HCEC 1CT (cell line): ENCODE data around the gene KLF6.

ENCODE experiments used
- DNase-seq: peaks from one replicate; pipeline ENCODE4 v3.0.0-alpha.2; 2017

Gene KLF6

DNA sequence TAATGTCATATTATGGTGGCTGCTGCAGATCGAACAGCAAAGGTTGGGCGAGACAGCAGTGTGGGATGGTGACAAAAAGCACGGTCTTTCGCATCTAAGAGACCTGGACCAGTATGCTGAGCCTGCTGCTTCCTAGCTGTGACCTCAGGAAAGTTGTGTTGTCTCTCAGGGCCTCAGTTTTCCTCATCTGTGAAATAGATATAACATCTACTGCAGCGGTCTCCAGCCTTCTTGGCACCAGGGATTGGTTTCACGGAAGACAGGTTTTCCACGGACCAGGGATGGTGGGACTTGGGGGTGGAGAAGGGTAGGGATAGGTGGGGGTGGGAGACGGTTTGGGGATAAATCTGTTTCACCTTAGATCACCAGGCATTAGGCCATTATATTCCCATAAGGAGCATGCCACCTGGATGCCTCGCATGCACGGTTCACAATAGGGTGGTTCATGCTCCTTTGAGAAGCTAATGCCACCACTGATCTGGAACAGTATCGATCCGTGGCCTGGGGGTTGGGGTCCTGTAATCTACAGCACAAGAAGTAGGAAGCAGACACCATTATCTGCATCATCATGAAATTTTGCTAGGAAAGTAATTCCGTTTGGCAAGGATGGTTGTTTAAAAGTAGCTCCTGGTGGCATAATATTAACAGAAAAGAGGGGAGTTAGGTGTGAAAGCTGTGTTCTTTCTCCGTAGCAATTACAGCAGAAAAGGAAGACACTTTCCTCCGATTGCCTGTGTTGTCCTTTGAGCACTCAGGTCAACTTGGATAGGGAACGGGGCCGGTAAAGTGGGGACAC lies 10.8 kb downstream of the KLF6 start:
- peak; percentile 12 for DNase-seq

GRCh38 chr10:3773460-3774017 lies 11.5 kb downstream of the KLF6 start:
- DNase-seq: no peak

GRCh38 chr10:3772361-3773171 lies 12.4 kb downstream of the KLF6 start:
- no peak for DNase-seq

- DNase-seq: no peak
These were observed 14.3 kb downstream of the KLF6 start for GRCh38 chr10:3770611-3771110.

GRCh38 chr10:3769556-3769955 lies 15.5 kb downstream of the KLF6 start:
- no peak for DNase-seq

DNA sequence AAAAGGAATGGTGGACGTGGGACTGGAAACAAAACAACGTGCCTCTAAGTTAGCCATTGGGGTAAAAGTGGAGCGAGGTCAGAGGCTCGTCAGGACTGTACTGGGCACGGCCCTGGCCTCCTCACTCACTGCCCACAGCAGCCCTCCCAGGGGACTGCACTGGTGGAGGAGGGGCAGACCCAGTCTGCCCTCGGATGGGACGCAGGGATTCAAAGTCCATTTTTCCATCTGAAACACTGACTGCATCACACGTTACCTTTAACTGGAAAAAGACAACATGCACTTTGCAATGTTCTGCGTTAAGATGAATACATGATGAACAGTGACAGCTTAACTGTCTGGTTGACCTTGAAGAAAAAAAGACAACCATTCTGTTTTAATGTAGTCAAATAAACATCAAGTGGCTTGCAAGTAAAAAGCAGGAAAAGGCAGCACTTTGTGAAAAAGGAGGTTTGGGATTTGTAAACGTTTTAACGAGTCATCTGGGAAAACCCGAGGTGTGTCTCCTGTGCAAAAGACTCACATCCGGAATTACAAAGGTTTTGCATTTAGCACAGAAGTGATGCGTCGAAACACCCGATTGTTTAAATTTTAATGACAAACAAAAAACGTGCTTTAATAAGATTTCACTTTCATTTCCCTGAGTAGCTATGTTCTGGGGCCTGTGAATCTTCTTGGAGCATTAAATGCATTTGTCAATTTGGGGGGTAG lies 18.8 kb downstream of the KLF6 start:
- peak; percentile 30 for DNase-seq

GRCh38 chr10:3765146-3765545 lies 19.9 kb downstream of the KLF6 start:
- no peak for DNase-seq

DNA sequence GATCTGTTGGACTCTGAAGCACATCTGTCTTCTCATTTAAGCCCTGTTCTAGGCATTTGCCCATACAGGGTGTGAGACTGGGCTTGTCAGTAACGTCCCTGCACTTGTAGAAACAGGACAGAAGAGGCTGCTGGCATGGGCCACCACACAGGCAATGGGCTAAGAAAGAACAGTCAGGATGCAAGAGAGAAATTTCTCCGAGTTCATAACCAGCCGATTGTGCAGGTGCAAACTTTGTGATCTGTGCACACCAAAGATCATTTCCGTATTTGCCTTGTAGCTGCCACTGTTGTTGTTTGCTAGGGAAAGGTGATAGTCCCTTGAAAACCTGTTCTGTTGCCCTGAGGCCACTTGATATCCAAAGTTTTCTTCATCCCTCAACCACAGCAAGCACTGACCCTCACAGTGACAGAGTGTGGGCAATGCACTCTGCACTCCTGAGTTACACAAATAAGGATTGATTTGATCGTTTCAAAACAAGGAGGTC lies 20.3 kb downstream of the KLF6 start:
- no peak for DNase-seq

- peak; percentile 85 for DNase-seq
These were observed 21.0 kb downstream of the KLF6 start for GRCh38 chr10:3763852-3764625.

DNA sequence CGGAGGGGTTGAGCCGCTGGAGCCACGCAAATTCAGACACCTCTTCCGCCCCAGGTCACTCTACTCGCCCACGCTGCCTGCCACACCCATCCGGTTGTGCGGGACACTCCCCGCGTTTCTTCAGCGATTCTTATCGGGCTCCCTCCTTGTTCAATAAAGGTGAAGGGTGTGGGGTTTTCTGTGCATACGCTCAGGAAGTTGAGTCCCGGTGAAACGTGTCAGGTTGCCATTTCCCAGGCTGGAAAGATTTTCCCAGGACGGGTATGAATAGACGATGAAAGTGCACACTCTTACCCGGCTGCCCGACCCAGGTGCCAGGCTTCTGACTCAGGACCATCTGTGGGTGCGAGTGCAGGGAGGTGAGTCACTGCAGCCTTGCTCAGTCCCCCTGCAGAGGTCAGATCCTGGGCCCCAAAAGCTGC lies 22.0 kb downstream of the KLF6 start:
- peak; percentile 87 for DNase-seq

DNA sequence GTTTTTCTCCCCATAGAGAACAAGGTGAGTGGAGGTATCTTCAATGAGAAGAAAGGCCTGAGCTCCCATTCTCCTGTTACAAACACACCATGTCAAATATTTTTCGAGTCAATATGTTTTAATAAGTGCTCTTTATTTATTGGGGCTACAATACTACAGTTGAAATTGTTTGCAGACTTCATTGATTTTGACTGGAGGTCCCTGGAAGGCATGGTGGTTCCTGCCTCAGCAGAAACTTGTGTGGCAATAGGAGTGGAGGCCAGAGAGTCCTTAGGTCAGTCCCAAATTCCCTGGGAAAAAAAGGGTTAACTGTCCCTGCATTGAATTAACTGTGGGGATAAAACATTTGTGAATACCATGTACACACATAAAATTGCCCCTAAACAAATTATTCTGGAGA lies 22.7 kb downstream of the KLF6 start:
- DNase-seq: no peak

DNA sequence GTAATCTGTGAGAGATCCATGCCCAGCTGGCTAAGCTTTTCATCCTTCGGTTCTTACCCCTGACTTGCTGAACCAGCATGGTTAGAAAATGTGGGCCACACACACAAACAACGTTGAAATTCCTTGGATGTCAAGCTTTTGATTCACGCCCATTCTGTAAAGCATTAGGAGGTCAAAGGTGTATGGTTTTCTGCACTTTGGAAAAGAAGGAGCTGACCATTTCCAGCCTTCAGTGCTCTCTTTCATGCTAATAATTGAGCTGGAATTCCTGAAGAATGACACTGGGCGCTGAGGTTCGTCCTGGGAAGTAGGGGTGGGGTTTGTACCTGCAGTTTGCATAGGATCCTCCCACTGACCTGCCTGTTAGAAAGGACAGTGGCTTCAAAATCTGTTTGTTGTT lies 23.1 kb downstream of the KLF6 start:
- peak; percentile 86 for DNase-seq

DNA sequence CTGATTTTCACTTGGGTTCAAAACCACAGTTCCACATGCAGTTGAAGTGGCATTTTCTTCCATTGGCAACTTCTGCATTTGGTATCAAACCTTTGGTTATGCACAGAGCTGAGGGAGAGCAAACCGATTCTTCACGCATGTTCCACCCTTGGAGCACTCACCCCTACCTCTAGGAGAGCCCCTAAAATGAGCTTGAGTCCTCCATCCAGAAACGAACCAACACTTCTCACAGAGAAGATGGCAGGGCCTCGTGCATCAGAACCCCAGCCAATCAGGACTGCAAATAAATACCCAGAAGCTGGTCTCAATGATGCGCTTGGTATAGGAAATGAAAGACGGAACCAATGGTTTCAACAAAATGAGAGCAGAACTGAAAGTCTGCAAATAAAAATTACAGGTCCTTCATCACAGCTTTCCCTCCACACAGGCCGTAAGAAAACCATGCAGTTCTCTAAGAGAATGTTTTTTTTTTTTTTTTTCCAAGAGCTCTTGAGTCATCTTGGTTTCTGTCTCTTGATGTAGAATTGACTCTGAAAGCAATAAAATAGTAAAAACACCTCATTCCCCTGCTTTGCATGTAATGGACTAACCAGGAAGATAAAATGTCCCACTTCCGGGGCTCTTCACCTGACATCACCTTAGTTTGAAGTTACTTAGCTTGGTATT lies 23.9 kb downstream of the KLF6 start:
- DNase-seq: no peak

DNA sequence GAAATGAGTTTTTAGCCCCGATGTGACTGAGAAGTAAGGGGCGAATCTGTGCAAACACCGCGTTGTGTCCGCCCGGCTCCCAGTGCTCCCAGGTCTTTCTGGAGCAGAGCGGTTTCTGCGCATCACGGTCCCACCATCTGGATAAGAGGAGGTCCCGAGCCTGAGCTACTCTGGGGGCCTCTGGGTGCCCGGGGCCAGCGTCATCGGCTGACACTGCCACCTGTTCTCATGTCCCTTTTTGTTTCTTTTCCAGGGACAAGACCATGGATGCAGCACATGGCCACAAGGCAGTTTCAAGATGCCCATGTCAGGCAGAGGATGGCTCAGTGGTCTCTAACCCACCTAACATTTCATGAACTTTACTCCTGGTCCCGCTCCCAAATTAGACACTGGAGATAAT lies 24.9 kb downstream of the KLF6 start:
- no peak for DNase-seq

GRCh38 chr10:3759397-3759796 lies 25.6 kb downstream of the KLF6 start:
- no peak for DNase-seq

GRCh38 chr10:3758491-3758970 lies 26.5 kb downstream of the KLF6 start:
- DNase-seq: no peak

DNA sequence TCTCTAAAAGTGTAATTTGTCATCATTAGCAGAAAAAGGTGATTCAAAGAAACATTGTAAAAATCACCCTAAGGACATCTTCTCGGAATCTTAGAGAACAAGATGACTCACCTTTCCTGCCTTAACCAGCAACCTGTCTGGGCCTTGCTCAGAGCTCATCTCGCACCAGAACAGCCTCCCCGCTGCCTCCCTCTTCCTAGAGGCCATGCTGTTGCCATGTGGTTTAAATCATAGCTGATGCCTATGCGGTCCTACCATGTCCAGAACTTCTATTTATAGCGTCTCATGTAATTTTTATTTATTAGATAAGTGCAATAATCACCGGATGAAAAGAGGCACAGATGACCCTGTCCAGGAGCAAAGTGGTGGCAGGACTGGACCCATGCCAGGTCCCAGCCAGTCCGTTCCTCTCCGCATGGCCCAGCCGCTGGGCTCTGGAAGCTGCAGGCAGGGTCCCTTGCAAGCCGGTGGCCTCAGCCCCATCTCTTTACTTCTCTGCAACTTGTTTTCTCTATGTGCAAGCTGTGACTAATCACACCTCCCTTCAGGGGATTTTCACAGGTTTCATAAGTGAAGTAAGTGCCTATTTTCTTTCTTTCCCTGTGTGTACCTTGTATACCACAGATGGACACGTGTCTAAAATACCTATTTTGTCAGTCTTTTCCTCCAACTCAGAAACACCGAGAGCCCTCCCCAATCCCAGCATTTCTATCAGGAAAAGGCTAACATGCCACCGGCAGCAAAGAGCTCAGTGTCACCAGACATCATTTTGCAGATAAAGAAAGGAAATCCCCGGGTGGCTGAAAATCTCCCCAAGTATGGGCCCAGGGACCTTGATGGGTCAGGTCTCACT lies 27.1 kb downstream of the KLF6 start:
- DNase-seq: no peak

- DNase-seq: no peak
These were observed 27.8 kb downstream of the KLF6 start for GRCh38 chr10:3757250-3757637.

DNA sequence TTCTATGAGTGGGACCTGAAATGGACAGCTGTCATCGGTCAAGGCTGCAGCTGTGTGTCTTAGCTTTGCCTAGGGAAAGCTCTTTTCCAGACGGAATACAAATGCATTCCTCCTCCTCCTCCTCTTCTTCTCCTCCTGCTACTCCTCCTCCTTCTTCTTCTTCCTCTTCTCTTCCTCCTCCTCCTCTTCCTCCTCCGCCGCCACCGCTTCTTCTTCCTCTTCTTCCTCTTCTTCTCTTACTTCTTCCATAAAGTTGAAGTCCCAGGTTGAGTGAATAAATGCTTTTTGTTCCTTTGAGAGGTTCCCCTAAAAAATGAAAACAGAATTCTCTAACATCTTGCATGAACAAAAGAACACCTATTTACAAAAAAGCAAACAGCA lies 28.7 kb downstream of the KLF6 start:
- no peak for DNase-seq
